Measurements from ENCODE around the gene INTS13. TPM values are rescaled to one million over a fixed set of nuclear protein-coding genes. Genes with fewer than 3 reads are reported as not detected.

INTS13 gene
- total RNA-seq, 1 donor from 2014 or later = 70.8 TPM

- H3K9ac ChIP-seq = peak overlapping the region; percentile 96
- peak overlapping the region; percentile 83 for H3K4me3 ChIP-seq
- H4K20me1 ChIP-seq (ENCODE audit: low read depth) = peaks cover 48% of the 10 kb centered on the region
- no peak for TF ChIP-seq EZH2phosphoT487 (IDR thresholded peaks at IDR 0.05)
- TF ChIP-seq CTCF (IDR thresholded peaks at IDR 0.05) = no peak
- no peak for TF ChIP-seq EZH2 (IDR thresholded peaks at IDR 0.05)
- peaks cover 90% of the 10 kb centered on the region for H3K79me2 ChIP-seq (ENCODE audit: low read depth)
- no peaks in the 10 kb centered on the region for H3K36me3 ChIP-seq
- H3K4me1 ChIP-seq = peaks cover 27% of the 10 kb centered on the region
- no peak overlapping the region for H3K27ac ChIP-seq
- Mint-ChIP-seq H3K4me3 (peak overlapping the region; percentile 99), H3K27me3 (ENCODE audit: insufficient read depth, low read depth) (peaks cover 3% of the 10 kb centered on the region), H3K4me1 (peaks cover 26% of the 10 kb centered on the region), H3K36me3 (peaks cover 6% of the 10 kb centered on the region), H3K27ac (no peak overlapping the region), H3K9me3 (peaks cover 11% of the 10 kb centered on the region)
- peaks cover 17% of the 10 kb centered on the region for H3F3A ChIP-seq (ENCODE audit: low read depth)
- H3K9me3 ChIP-seq (ENCODE audit: low read depth) = no peaks in the 10 kb centered on the region
- H3K4me2 ChIP-seq = peak overlapping the region; percentile 95
- no peaks in the 10 kb centered on the region for H3K27me3 ChIP-seq
- DNase-seq (ENCODE audit: low spot score) = no peak
- no peak overlapping the region for H2AFZ ChIP-seq (replicated peaks)
Observed at GRCh38 chr12:26939953-26940352, 2.2 kb upstream of the INTS13 start.

DNA sequence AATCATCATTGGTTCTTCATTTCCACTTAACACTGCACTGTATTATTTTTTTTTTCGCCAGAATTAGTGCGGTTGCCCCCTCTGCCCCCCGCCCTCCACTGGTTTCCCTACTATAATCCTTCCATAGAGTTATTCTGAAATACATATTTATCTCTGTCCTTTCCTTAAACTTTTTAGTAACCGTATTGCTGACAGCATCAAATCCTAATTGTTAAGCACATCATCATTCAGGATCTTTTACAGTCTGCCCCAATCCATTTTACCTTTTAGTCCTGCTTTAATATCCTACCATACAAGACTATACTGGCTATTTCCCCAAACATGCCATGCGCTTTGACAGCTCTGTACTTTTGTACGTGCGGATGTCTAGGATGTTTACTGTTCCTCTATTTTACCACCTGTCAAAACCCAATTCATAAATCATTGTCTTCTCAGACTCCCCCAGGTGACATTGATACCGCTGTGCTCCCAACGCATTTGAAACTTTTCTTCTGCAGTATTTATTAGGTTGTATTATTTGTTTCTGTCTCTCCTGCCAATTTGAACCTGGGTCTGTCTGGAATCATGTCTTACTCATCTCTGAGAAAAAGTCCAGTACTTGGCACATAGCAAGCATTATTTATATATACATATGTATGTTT is 1.5 kb upstream of the INTS13 start:
- Mint-ChIP-seq H3K9me3 (peaks cover 8% of the 10 kb centered on the region), H3K27ac (peak overlapping the region; percentile 100), H3K27me3 (ENCODE audit: insufficient read depth, low read depth) (peaks cover 3% of the 10 kb centered on the region), H3K36me3 (peaks cover 3% of the 10 kb centered on the region), H3K4me3 (peak overlapping the region; percentile 99), H3K4me1 (peaks cover 26% of the 10 kb centered on the region)
- Histone ChIP-seq H3K4me1 (peaks cover 27% of the 10 kb centered on the region), H3F3A (ENCODE audit: low read depth) (peaks cover 17% of the 10 kb centered on the region), H3K9me3 (ENCODE audit: low read depth) (no peaks in the 10 kb centered on the region), H3K36me3 (no peaks in the 10 kb centered on the region), H3K4me2 (peak overlapping the region; percentile 95), H3K27ac (no peak overlapping the region), H2AFZ (replicated peaks) (no peak overlapping the region), H3K4me3 (peak overlapping the region; percentile 83), H4K20me1 (ENCODE audit: low read depth) (peaks cover 48% of the 10 kb centered on the region), H3K9ac (peak overlapping the region; percentile 96), H3K79me2 (ENCODE audit: low read depth) (peaks cover 86% of the 10 kb centered on the region), H3K27me3 (no peaks in the 10 kb centered on the region)
- DNase-seq (ENCODE audit: low spot score) = no peak
- TF ChIP-seq EZH2phosphoT487 (IDR thresholded peaks at IDR 0.05) (no peak), EZH2 (IDR thresholded peaks at IDR 0.05) (no peak), CTCF (IDR thresholded peaks at IDR 0.05) (no peak)

DNA sequence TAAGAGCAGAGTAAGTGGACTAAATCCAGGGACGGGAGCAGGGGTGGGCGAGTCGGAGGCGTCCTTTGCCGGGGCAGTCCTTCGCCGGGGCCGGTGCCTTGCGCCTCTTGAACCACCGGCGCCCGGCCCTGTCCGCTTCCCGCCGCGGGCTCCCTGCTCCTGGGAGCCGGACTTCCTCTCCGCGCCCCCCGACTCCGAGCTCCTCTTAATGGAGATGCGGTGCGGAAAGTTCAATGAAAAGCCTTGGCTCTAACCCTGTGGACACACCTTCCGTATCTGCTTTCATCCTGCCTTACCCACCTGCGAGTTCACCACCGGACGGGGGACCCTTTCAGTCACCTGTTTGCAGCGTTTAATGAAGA is 901 bp upstream of the INTS13 start:
- Mint-ChIP-seq H3K4me3 (peak overlapping the region; percentile 99), H3K27ac (peak overlapping the region; percentile 100), H3K9me3 (peaks cover 2% of the 10 kb centered on the region), H3K4me1 (peaks cover 26% of the 10 kb centered on the region), H3K27me3 (ENCODE audit: insufficient read depth, low read depth) (peaks cover 3% of the 10 kb centered on the region), H3K36me3 (peaks cover 3% of the 10 kb centered on the region)
- Histone ChIP-seq H3K9ac (peak overlapping the region; percentile 96), H3K27ac (peak overlapping the region; percentile 95), H3K4me2 (peak overlapping the region; percentile 95), H3K9me3 (ENCODE audit: low read depth) (no peaks in the 10 kb centered on the region), H3K36me3 (no peaks in the 10 kb centered on the region), H3K4me1 (peaks cover 27% of the 10 kb centered on the region), H3K27me3 (no peaks in the 10 kb centered on the region), H3K4me3 (peak overlapping the region; percentile 83), H4K20me1 (ENCODE audit: low read depth) (peaks cover 48% of the 10 kb centered on the region), H3K79me2 (ENCODE audit: low read depth) (peaks cover 86% of the 10 kb centered on the region), H2AFZ (replicated peaks) (peak overlapping the region; percentile 82), H3F3A (ENCODE audit: low read depth) (peaks cover 17% of the 10 kb centered on the region)
- no peak for TF ChIP-seq CTCF (IDR thresholded peaks at IDR 0.05)
- no peak for TF ChIP-seq EZH2phosphoT487 (IDR thresholded peaks at IDR 0.05)
- TF ChIP-seq EZH2 (IDR thresholded peaks at IDR 0.05) = no peak
- no peak for DNase-seq (ENCODE audit: low spot score)
